SU-DHL-6 (cell line): Measurements from ENCODE around the gene LRBA.

Experiments used
- CTCF ChIP-seq: fragments of 200-600 bp; sonication (generic); IDR thresholded peaks from one replicate; pipeline ENCODE4 v1.5.1; 2017; ENCODE audit warnings: antibody characterized with exemption, mild to moderate bottlenecking, low read length, moderate library complexity; ENCODE audit not compliant: insufficient read depth, poor library complexity, severe bottlenecking
- EZH2phosphoT487 ChIP-seq: fragments of 200-600 bp; sonication (generic), shearing (Covaris generic); conservative IDR thresholded peaks from 2 replicates; pipeline ENCODE4 v1.6.1; 2018; ENCODE audit warnings: mild to moderate bottlenecking, antibody characterized with exemption, low read length, moderate library complexity, mixed read lengths

DNA sequence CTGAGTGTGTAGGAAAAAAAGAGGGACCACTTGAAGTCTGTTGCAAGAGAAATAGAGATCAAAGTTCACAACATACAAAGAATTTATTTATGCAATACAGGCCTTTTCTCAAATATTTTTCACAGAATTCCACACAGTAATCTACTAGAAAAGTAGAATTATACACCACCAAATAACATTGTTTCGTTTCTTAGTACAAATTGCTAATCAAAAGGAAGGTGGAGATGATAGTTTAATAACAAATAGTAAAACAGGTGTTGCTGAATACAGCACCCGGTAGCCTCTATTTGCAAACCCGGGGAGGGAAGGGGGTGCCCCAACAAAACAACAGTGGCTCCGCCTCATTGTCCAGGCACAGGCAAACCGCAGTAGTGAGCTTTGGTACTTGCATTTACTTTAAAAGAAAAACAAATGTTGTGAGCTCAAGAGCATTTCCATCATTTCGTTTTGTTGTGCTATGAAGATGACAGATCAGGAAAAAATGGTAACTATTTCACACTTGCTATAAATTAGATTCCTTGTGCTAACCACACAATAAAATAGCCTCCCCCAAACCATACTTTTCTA lies 750.4 kb downstream of the LRBA start:
- TF ChIP-seq CTCF (no peak), EZH2phosphoT487 (no peak)
